ENCODE measurements around the gene CUL4A.

DNA sequence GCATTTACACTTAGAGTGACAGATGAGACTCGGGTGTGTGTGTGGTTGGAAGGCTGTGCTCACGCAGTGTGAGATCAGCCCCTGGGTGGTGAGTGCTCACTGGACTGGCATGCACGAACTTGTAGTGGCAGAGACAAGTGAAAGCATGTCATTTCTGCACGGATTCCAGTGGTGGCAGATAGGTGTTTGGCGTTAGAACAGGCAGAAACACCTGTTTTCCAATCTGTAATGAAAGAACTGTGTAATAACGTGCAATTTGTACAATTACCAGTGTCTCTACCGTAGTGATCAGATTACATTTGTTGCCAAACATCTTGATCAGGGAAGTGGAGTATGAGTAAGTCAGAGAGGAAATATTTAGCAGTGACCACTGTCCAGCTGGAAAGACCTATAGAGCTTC lies 95.8 kb downstream of the CUL4A start:
- TF ChIP-seq, protein P1, sequence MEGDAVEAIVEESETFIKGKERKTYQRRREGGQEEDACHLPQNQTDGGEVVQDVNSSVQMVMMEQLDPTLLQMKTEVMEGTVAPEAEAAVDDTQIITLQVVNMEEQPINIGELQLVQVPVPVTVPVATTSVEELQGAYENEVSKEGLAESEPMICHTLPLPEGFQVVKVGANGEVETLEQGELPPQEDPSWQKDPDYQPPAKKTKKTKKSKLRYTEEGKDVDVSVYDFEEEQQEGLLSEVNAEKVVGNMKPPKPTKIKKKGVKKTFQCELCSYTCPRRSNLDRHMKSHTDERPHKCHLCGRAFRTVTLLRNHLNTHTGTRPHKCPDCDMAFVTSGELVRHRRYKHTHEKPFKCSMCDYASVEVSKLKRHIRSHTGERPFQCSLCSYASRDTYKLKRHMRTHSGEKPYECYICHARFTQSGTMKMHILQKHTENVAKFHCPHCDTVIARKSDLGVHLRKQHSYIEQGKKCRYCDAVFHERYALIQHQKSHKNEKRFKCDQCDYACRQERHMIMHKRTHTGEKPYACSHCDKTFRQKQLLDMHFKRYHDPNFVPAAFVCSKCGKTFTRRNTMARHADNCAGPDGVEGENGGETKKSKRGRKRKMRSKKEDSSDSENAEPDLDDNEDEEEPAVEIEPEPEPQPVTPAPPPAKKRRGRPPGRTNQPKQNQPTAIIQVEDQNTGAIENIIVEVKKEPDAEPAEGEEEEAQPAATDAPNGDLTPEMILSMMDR (IDR thresholded peaks at IDR 0.05), result no peak
- TF ChIP-seq EZH2phosphoT487 (IDR thresholded peaks at IDR 0.05), result no peak
- no peak for TF ChIP-seq EZH2 (IDR thresholded peaks at IDR 0.05)

Data from neural progenitor cell (in vitro differentiated cells).